Calu3 (cell line): ENCODE data around the gene NR2F1-AS1. TPM values are rescaled to one million over a fixed set of nuclear protein-coding genes. Genes with fewer than 3 reads are reported as not detected.
"Not testable (repeated sequence)": the region's sequence is repeated elsewhere in the genome, so short reads cannot be mapped to it uniquely, and the experiment has no call there.

Experiments used
- BruUV-seq: library from RNA; stranded (reverse); fragments of 400-500 nt; replicated peaks from 2 replicates; lab custom pipeline; 2021; lab: Mats Ljungman, UMichigan
- CTCF ChIA-PET: fragments of 300-600 bp; sonication (Branson Sonifier 250); formaldehyde crosslinking; loops from one replicate; lab custom pipeline; 2022; ENCODE audit warnings: antibody characterized with exemption; lab: Charles Lee
- DNase-seq: peaks from one replicate; pipeline ENCODE4 v3.0.0; 2022
- H3K27ac Mint-ChIP-seq: one replicate; pipeline ENCODE4 v1.8.0; 2022; ENCODE audit warnings: mixed read lengths; ENCODE audit not compliant: unreplicated experiment
- H3K27me3 Mint-ChIP-seq: one replicate; pipeline ENCODE4 v1.8.0; 2022; ENCODE audit warnings: mixed read lengths; ENCODE audit not compliant: unreplicated experiment
- H3K36me3 Mint-ChIP-seq: one replicate; pipeline ENCODE4 v1.8.0; 2022; ENCODE audit warnings: mild to moderate bottlenecking, moderate library complexity, mixed read lengths; ENCODE audit not compliant: insufficient read depth, unreplicated experiment
- H3K4me1 Mint-ChIP-seq: one replicate; pipeline ENCODE4 v1.8.0; 2022; ENCODE audit warnings: mild to moderate bottlenecking, low read depth, mixed read lengths; ENCODE audit not compliant: unreplicated experiment
- H3K4me3 Mint-ChIP-seq: one replicate; pipeline ENCODE4 v1.8.0; 2022; ENCODE audit warnings: mild to moderate bottlenecking, low read depth, moderate library complexity, mixed read lengths; ENCODE audit not compliant: unreplicated experiment
- H3K9me3 Mint-ChIP-seq: one replicate; pipeline ENCODE4 v1.8.0; 2022; ENCODE audit warnings: low read depth, mixed read lengths; ENCODE audit not compliant: unreplicated experiment
- intact Hi-C: fragments of 100-400 bp; cut with micrococcal nuclease; formaldehyde crosslinking; loops from one replicate; pipeline ENCODE4 v1.10.0; 2022; ENCODE audit not compliant: unreplicated experiment
- total RNA-seq: library from RNA; stranded (reverse); gene quantifications from 2 replicates; pipeline ENCODE4 v1.2.3, GENCODE V29; 2022
- TF ChIP-seq, protein P1 (sequence below): fragments of 200-600 bp; IDR thresholded peaks from one replicate; pipeline ENCODE4 v1.8.0; 2022; ENCODE audit warnings: antibody characterized with exemption; ENCODE audit not compliant: unreplicated experiment

Gene NR2F1-AS1
- total RNA-seq, 1 experiment from 2014 or later = 20.9 TPM

DNA sequence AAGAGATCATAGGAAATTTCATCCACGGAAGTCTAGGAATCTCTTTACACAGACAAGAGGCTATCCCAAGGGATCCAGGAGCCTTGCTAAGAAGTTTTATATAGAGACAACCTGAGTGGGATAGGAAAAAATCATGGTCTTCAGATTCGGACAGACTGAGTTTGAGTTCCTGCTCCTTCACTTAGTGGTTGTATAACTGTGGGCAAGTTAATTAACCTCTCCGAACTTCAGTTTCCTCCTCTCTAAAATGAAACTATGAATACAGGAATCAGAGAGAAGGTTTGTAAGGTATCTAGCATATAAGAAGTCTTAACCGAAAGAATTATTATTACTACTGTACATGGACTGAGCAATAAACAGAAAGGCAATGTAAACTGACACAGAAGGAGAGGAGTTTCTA is 35.1 kb downstream of the NR2F1-AS1 start:
- BruUV-seq = no TSS peak
- Mint-ChIP-seq H3K4me3 (no peak overlapping the region), H3K9me3 (peaks cover 2% of the 10 kb centered on the region), H3K36me3 (no peaks in the 10 kb centered on the region), H3K27me3 (no peaks in the 10 kb centered on the region), H3K27ac (no peak overlapping the region), H3K4me1 (no peaks in the 10 kb centered on the region)
- intact Hi-C loops = no loop called here
- TF ChIP-seq, protein P1, sequence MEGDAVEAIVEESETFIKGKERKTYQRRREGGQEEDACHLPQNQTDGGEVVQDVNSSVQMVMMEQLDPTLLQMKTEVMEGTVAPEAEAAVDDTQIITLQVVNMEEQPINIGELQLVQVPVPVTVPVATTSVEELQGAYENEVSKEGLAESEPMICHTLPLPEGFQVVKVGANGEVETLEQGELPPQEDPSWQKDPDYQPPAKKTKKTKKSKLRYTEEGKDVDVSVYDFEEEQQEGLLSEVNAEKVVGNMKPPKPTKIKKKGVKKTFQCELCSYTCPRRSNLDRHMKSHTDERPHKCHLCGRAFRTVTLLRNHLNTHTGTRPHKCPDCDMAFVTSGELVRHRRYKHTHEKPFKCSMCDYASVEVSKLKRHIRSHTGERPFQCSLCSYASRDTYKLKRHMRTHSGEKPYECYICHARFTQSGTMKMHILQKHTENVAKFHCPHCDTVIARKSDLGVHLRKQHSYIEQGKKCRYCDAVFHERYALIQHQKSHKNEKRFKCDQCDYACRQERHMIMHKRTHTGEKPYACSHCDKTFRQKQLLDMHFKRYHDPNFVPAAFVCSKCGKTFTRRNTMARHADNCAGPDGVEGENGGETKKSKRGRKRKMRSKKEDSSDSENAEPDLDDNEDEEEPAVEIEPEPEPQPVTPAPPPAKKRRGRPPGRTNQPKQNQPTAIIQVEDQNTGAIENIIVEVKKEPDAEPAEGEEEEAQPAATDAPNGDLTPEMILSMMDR = no peak
- CTCF ChIA-PET = no interaction called here
- DNase-seq = no peak

DNA sequence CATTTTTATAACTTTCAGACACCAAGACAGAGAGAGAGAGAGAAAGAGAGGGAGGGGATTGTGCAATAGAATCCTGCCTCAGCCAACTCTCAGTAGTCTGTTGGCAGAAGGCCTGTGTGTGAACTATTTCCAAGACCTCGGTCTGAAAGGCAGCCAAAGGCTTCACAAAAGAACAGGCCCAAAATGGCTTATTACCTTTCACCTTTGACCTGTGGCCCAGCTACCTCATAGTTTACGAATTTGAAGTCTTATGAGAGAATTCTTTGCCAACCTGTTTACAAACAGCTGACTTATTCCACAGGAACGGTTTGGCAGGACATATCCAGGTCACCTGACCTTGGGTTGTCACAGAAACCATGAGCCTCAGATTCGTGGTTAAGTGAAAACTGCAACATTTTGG is 48.6 kb downstream of the NR2F1-AS1 start:
- no TSS peak for BruUV-seq
- H3K27ac Mint-ChIP-seq = no peak overlapping the region

DNA sequence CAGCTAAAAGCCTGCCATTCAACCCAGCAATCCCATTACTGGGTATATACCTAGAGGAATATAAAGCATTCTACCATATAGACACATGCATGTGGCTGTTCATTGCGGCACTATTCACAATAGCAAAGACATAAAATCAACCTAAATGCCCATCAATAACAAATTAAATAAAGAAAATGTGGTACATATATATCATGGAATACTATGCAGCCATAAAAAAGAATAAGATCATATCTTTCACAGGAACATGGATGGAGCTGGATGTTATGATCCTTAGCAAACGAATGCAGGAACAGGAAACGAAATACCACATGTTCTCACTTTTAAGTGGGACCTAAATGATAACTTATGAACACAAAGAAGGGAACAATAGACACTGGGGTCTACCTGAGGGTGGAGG is 59.2 kb downstream of the NR2F1-AS1 start:
- H3K27ac Mint-ChIP-seq, H3K36me3 Mint-ChIP-seq, H3K4me3 Mint-ChIP-seq, intact Hi-C loops, BruUV-seq, CTCF ChIA-PET, DNase-seq, H3K4me1 Mint-ChIP-seq, H3K27me3 Mint-ChIP-seq: not testable (repeated sequence)
- peaks cover 16% of the 10 kb centered on the region for H3K9me3 Mint-ChIP-seq

More for the DNA sequence above, 48.6 kb downstream of the NR2F1-AS1 start:
- CTCF ChIA-PET = no interaction called here
- no peak overlapping the region for H3K4me3 Mint-ChIP-seq
- no peak for DNase-seq
- H3K27me3 Mint-ChIP-seq = no peaks in the 10 kb centered on the region
- intact Hi-C loops = no loop called here
- TF ChIP-seq, protein P1 = no peak
- H3K9me3 Mint-ChIP-seq = peaks cover 16% of the 10 kb centered on the region
- peaks cover 7% of the 10 kb centered on the region for H3K36me3 Mint-ChIP-seq
- no peaks in the 10 kb centered on the region for H3K4me1 Mint-ChIP-seq

DNA sequence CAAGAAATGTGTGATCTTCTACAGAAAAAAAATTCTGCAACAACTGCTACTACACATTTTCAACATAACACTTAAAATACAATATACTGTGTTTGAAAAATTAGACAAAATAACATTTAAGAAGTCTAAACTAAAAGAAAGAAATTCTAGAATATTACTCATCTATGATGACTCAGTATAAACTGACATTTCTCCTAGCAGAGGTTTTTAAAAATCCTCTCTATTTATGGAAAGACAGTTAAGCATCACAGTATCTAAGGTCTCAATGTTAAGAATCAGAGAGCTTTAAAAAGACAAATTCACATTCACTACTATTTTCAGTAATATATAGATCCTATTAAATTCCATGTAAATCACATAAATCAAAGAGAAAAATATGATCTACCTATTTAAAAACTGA is 61.3 kb downstream of the NR2F1-AS1 start:
- no peak overlapping the region for H3K4me3 Mint-ChIP-seq
- peaks cover 8% of the 10 kb centered on the region for H3K9me3 Mint-ChIP-seq
- intact Hi-C loops = no loop called here
- TF ChIP-seq, protein P1 = no peak
- CTCF ChIA-PET = no interaction called here
- H3K36me3 Mint-ChIP-seq = no peaks in the 10 kb centered on the region
- H3K4me1 Mint-ChIP-seq = no peaks in the 10 kb centered on the region
- H3K27me3 Mint-ChIP-seq = no peaks in the 10 kb centered on the region
- no peak overlapping the region for H3K27ac Mint-ChIP-seq
- BruUV-seq = no TSS peak
- no peak for DNase-seq

DNA sequence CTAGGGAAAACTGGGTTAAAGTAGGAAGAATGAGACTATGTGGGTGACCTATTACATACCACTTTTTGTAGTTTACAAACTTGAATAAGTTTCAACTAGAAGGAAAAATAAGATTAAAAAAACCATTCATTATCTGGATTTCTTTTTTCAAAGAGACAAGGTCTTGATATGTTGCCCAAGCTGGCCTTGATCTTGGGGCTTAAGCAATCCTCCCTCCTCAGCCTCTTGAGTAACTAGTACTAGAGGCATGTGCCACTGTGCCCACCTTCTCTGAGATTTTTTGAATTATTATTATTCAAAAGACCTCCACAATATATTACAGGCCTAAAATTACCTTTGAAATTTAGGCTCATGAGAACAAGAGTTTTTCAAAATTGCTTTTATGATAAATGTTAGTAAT is 63.2 kb downstream of the NR2F1-AS1 start:
- Mint-ChIP-seq H3K27ac (no peak overlapping the region), H3K4me1 (no peaks in the 10 kb centered on the region), H3K4me3 (no peak overlapping the region), H3K27me3 (no peaks in the 10 kb centered on the region), H3K9me3 (peaks cover 4% of the 10 kb centered on the region), H3K36me3 (no peaks in the 10 kb centered on the region)
- intact Hi-C loops = no loop called here
- no TSS peak for BruUV-seq
- DNase-seq = no peak
- CTCF ChIA-PET = no interaction called here
- TF ChIP-seq, protein P1 = no peak
